MCF 10A (cell line): ENCODE results near the gene LRP1B. TPM values are rescaled to one million over a fixed set of nuclear protein-coding genes. Genes with fewer than 3 reads are reported as not detected.

Experiments
- BruUV-seq: library from RNA; stranded (reverse); fragments of 400-500 nt; replicated peaks from 2 replicates; lab custom pipeline; 2021; lab: Mats Ljungman, UMichigan
- CTCF ChIA-PET: fragments of 300-600 bp; sonication (Branson Sonifier 250); formaldehyde crosslinking; extraction: SDS; loops from one replicate; lab custom pipeline; 2021; ENCODE audit warnings: antibody characterized with exemption, inconsistent platforms; lab: Yijun Ruan, JAX
- POLR2A ChIA-PET: fragments of 300-600, 350-650 bp; sonication (Branson Sonifier 250); formaldehyde crosslinking; extraction: SDS; loops from one replicate; lab custom pipeline; 2020; ENCODE audit warnings: antibody characterized with exemption, inconsistent platforms; lab: Yijun Ruan, JAX
- DNase-seq: peaks from one replicate; pipeline ENCODE4 v3.0.0-alpha.2; 2018; ENCODE audit not compliant: unreplicated experiment
- H3K27ac Mint-ChIP-seq: one replicate; pipeline ENCODE4 v1.8.0; 2022; ENCODE audit warnings: mild to moderate bottlenecking, low read depth, mixed read lengths; ENCODE audit not compliant: unreplicated experiment
- H3K27me3 Mint-ChIP-seq: one replicate; pipeline ENCODE4 v1.8.0; 2022; ENCODE audit warnings: mixed read lengths; ENCODE audit not compliant: insufficient read depth, unreplicated experiment
- H3K36me3 Mint-ChIP-seq: one replicate; pipeline ENCODE4 v1.8.0; 2022; ENCODE audit warnings: mild to moderate bottlenecking, moderate library complexity, mixed read lengths; ENCODE audit not compliant: insufficient read depth, unreplicated experiment
- H3K4me1 Mint-ChIP-seq: one replicate; pipeline ENCODE4 v1.8.0; 2022; ENCODE audit warnings: mixed read lengths; ENCODE audit not compliant: insufficient read depth, unreplicated experiment
- H3K4me3 Mint-ChIP-seq: one replicate; pipeline ENCODE4 v1.8.0; 2022; ENCODE audit warnings: mild to moderate bottlenecking, moderate library complexity, mixed read lengths; ENCODE audit not compliant: unreplicated experiment
- H3K9me3 Mint-ChIP-seq: one replicate; pipeline ENCODE4 v1.8.0; 2022; ENCODE audit warnings: mixed read lengths; ENCODE audit not compliant: unreplicated experiment
- CTCF ChIP-seq: fragments of 200-600 bp; IDR thresholded peaks from one replicate; pipeline ENCODE4 v1.8.0; 2022; ENCODE audit warnings: antibody characterized with exemption, mild to moderate bottlenecking; ENCODE audit not compliant: unreplicated experiment
- intact Hi-C: fragments of 100-400 bp; cut with micrococcal nuclease; formaldehyde crosslinking; loops from 2 replicates; pipeline ENCODE4 v1.14.1; 2022
- total RNA-seq: library from RNA; stranded (reverse); gene quantifications from 2 replicates; pipeline ENCODE4 v1.2.3, GENCODE V29; 2022

Gene LRP1B
- total RNA-seq, 1 experiment from 2014 or later, result not detected

- no peak for TF ChIP-seq CTCF
- intact Hi-C loops, result no loop called here
Observed at GRCh38 chr2:140577453-140577852, 1553.4 kb downstream of the LRP1B start.

GRCh38 chr2:140567734-140568133 lies 1563.1 kb downstream of the LRP1B start:
- no peak for DNase-seq
- no peaks in the 10 kb centered on the region for H3K4me1 Mint-ChIP-seq
- peaks cover 77% of the 10 kb centered on the region for H3K27me3 Mint-ChIP-seq
- no peak overlapping the region for H3K4me3 Mint-ChIP-seq
- POLR2A ChIA-PET, result no interaction called here
- no TSS peak for BruUV-seq
- H3K9me3 Mint-ChIP-seq, result no peaks in the 10 kb centered on the region
- CTCF ChIA-PET, result no interaction called here
- no peaks in the 10 kb centered on the region for H3K36me3 Mint-ChIP-seq
- H3K27ac Mint-ChIP-seq, result no peak overlapping the region
- TF ChIP-seq CTCF, result no peak
- intact Hi-C loops, result no loop called here

More at GRCh38 chr2:140577453-140577852, 1553.4 kb downstream of the LRP1B start:
- no TSS peak for BruUV-seq
- Mint-ChIP-seq H3K36me3 (no peaks in the 10 kb centered on the region), H3K4me3 (no peak overlapping the region), H3K27ac (no peak overlapping the region), H3K27me3 (peaks cover 78% of the 10 kb centered on the region), H3K4me1 (no peaks in the 10 kb centered on the region), H3K9me3 (no peaks in the 10 kb centered on the region)
- ChIA-PET POLR2A (no interaction called here), CTCF (interaction anchor here (0.6 kb wide), 1 partner anchor 9 kb away, joined by 7 read pairs; no protein-coding TSS in a partner anchor)
- no peak for DNase-seq

GRCh38 chr2:140565756-140566155 lies 1565.1 kb downstream of the LRP1B start:
- H3K36me3 Mint-ChIP-seq, result no peaks in the 10 kb centered on the region
- no peaks in the 10 kb centered on the region for H3K9me3 Mint-ChIP-seq
- no peak for DNase-seq
- intact Hi-C loops, result no loop called here
- no peak overlapping the region for H3K4me3 Mint-ChIP-seq
- no TSS peak for BruUV-seq
- H3K4me1 Mint-ChIP-seq, result no peaks in the 10 kb centered on the region
- CTCF ChIA-PET, result interaction anchor here (0.6 to 0.9 kb wide), 2 partner anchors 278 to 298 kb away, joined by 3 to 9 read pairs; no protein-coding TSS in a partner anchor
- no peak overlapping the region for H3K27ac Mint-ChIP-seq
- POLR2A ChIA-PET, result interaction anchor here (1.3 kb wide), 1 partner anchor 291 kb away, joined by 3 read pairs; no protein-coding TSS in a partner anchor
- peaks cover 76% of the 10 kb centered on the region for H3K27me3 Mint-ChIP-seq
- TF ChIP-seq CTCF, result no peak

GRCh38 chr2:140555701-140556100 lies 1575.1 kb downstream of the LRP1B start:
- no peaks in the 10 kb centered on the region for H3K4me1 Mint-ChIP-seq
- no peak for DNase-seq
- no peak for TF ChIP-seq CTCF
- no peak overlapping the region for H3K4me3 Mint-ChIP-seq
- intact Hi-C loops, result no loop called here
- peaks cover 90% of the 10 kb centered on the region for H3K27me3 Mint-ChIP-seq
- no peaks in the 10 kb centered on the region for H3K36me3 Mint-ChIP-seq
- CTCF ChIA-PET, result no interaction called here
- H3K9me3 Mint-ChIP-seq, result no peaks in the 10 kb centered on the region
- no peak overlapping the region for H3K27ac Mint-ChIP-seq
- POLR2A ChIA-PET, result no interaction called here
- no TSS peak for BruUV-seq
